NB4 (cell line): ENCODE results near the gene HLA-DPB1.

Experiments
- CTCF ChIP-seq: IDR thresholded peaks from one replicate; pipeline ENCODE4 v1.5.1; 2012; ENCODE audit warnings: low read depth, low read length
- MAX ChIP-seq: IDR thresholded peaks from 2 replicates; pipeline ENCODE4 v1.6.1; 2011; ENCODE audit warnings: low read depth, low read length
- MYC ChIP-seq: IDR thresholded peaks from 2 replicates; pipeline ENCODE4 v1.6.1; 2011; ENCODE audit warnings: low read depth, low read length
- POLR2A ChIP-seq: IDR thresholded peaks from 2 replicates; pipeline ENCODE4 v1.6.1; 2011; ENCODE audit warnings: mild to moderate bottlenecking; ENCODE audit not compliant: insufficient read length; ENCODE audit errors: extremely low read depth

GRCh38 chr6:33107641-33108040 lies 31.9 kb downstream of the HLA-DPB1 start:
- TF ChIP-seq CTCF: no peak
- TF ChIP-seq POLR2A: no peak
- no peak for TF ChIP-seq MYC
- TF ChIP-seq MAX: no peak
